Tibial nerve (tissue), 4 donors: ENCODE measurements around the gene GDF15.
A peak's percentile ranks its signal among the peaks of the same experiment; 100 is the strongest.

ENCODE experiments used
- CTCF ChIP-seq, 5 experiments: fragments of 200-600 bp in 3 of 5; fragments of 450-650 bp in 2 of 5; sonication (generic) in 3 of 5; IDR thresholded peaks; one replicate each; pipeline ENCODE4 v1.5.1; 2016 to 2019; ENCODE audit warnings: antibody characterized with exemption in 5 of 5, mild to moderate bottlenecking in 3 of 5, moderate library complexity in 2 of 5
- EP300 ChIP-seq, 2 donors: sonication (generic); formaldehyde crosslinking; IDR thresholded peaks; one replicate each; pipeline ENCODE4 v1.6.1; 2017; ENCODE audit warnings: antibody characterized with exemption in 2 of 2, mild to moderate bottlenecking in 1 of 2
- POLR2A ChIP-seq, 2 donors: fragments of 450-650 bp; IDR thresholded peaks; one replicate each; pipeline ENCODE4 v1.6.1; 2017; ENCODE audit warnings: antibody characterized with exemption in 2 of 2, mild to moderate bottlenecking in 2 of 2, moderate library complexity in 2 of 2

GRCh38 chr19:18340990-18341868 lies 44.7 kb upstream of the GDF15 start:
- no peak for TF ChIP-seq CTCF (IDR thresholded peaks at IDR 0.05)
- TF ChIP-seq EP300 (IDR thresholded peaks at IDR 0.05) = no peak
- TF ChIP-seq POLR2A (IDR thresholded peaks at IDR 0.05) = peak in 1 of 2 donors; percentile 15
